HCT116 (cell line): ENCODE data around the gene FSIP1. TPM values are rescaled to one million over a fixed set of nuclear protein-coding genes. Genes with fewer than 3 reads are reported as not detected.
A peak's percentile ranks its signal among the peaks of the same experiment; 100 is the strongest.

ENCODE experiments used
- ATAC-seq: fragments of 200-7000 bp; cut with Tn5 transposase; 2 replicates; pipeline ENCODE4 v1.9.1; 2020; ENCODE audit warnings: mild to moderate bottlenecking, moderate library complexity
- BruUV-seq: library from RNA; stranded (reverse); fragments of 400-500 nt; replicated peaks from 2 replicates; lab custom pipeline; 2021; lab: Mats Ljungman, UMichigan
- CTCF ChIA-PET: fragments of 300-600 bp; sonication (Branson Sonifier 250); formaldehyde crosslinking; loops from one replicate; lab custom pipeline; 2021; ENCODE audit warnings: antibody characterized with exemption; lab: Charles Lee
- POLR2A ChIA-PET: fragments of 300-600, 350-600 bp; sonication (Branson Sonifier 250); formaldehyde crosslinking; loops from one replicate; lab custom pipeline; 2021; ENCODE audit warnings: antibody characterized with exemption; lab: Charles Lee
- RAD21 ChIA-PET, 2 experiments: fragments of 300-600 bp; sonication (Branson Sonifier 250); formaldehyde crosslinking; loops; one replicate each; lab custom pipeline; 2023; ENCODE audit warnings: low total read pairs in 2 of 2; ENCODE audit not compliant: uncharacterized antibody in 2 of 2, unreplicated experiment in 2 of 2, low non-redundant PET in 1 of 2; lab: Charles Lee
- DNase-seq: peaks from one replicate; pipeline ENCODE4 v3.0.0-alpha.2; 2010; ENCODE audit warnings: low read depth, low spot score
- H2AFZ ChIP-seq: fragments of 200-600 bp; shearing (Covaris generic), sonication (generic); 2 replicates; pipeline ENCODE4 v1.6.1; 2017; ENCODE audit warnings: low read depth, mixed run types, mixed read lengths, antibody characterized with exemption, low read length; ENCODE audit not compliant: poor library complexity, severe bottlenecking
- H3K27ac ChIP-seq: 2 replicates; pipeline ENCODE4 v1.5.1; 2012; ENCODE audit warnings: low read depth, low read length
- H3K27me3 ChIP-seq: fragments of 200-600 bp; sonication (generic); 2 replicates; pipeline ENCODE4 v1.6.1; 2016; ENCODE audit warnings: mixed run types, low read length, mixed read lengths; ENCODE audit not compliant: insufficient read depth
- H3K36me3 ChIP-seq, 2 experiments: fragments of 200-500 bp in 1 of 2; fragments of 200-600 bp in 1 of 2; sonication (Bioruptor generic) in 1 of 2; sonication (generic) in 1 of 2; 2 replicates each; pipeline versions ENCODE4 v1.5.1 to v1.6.1; 2014 to 2016; ENCODE audit warnings: low read length in 2 of 2, inconsistent platforms in 1 of 2, mixed read lengths in 1 of 2, mixed run types in 1 of 2; ENCODE audit not compliant: insufficient read depth in 2 of 2, control insufficient read depth in 1 of 2
- H3K4me1 ChIP-seq, 2 experiments: fragments of 200-600 bp in 1 of 2; sonication (generic) in 1 of 2; 2 replicates each; pipeline versions ENCODE4 v1.5.1 to v1.6.1; 2012 to 2017; ENCODE audit warnings: low read length in 2 of 2, inconsistent platforms in 1 of 2, mild to moderate bottlenecking in 1 of 2, mixed read lengths in 1 of 2, mixed run types in 1 of 2, moderate library complexity in 1 of 2; ENCODE audit not compliant: insufficient read depth in 2 of 2, control insufficient read depth in 1 of 2
- H3K4me2 ChIP-seq: fragments of 200-600 bp; sonication (generic); 2 replicates; pipeline ENCODE4 v1.6.1; 2017; ENCODE audit warnings: mixed run types, low read length, mixed read lengths
- H3K4me3 ChIP-seq, 2 experiments: fragments of 200-600 bp in 1 of 2; sonication (generic) in 1 of 2; replicated peaks in 1 of 2; 2 replicates each; pipeline ENCODE4 v1.5.1; 2011 to 2016; ENCODE audit warnings: low read length in 2 of 2, control low read depth in 1 of 2, low read depth in 1 of 2, mild to moderate bottlenecking in 1 of 2, mixed read lengths in 1 of 2, mixed run types in 1 of 2
- H3K79me2 ChIP-seq: fragments of 200-600 bp; sonication (generic); 2 replicates; pipeline ENCODE4 v1.6.1; 2017; ENCODE audit warnings: mild to moderate bottlenecking, mixed run types, low read length, moderate library complexity, mixed read lengths; ENCODE audit not compliant: insufficient read depth
- H3K9ac ChIP-seq: fragments of 200-600 bp; sonication (generic); 2 replicates; pipeline ENCODE4 v1.6.1; 2016; ENCODE audit warnings: low read length, mixed read lengths
- H3K9me2 ChIP-seq: fragments of 200-600 bp; sonication (generic), shearing (Covaris generic); 2 replicates; pipeline ENCODE4 v1.6.1; 2017; ENCODE audit warnings: mixed run types, mild to moderate bottlenecking, moderate library complexity; ENCODE audit not compliant: insufficient read depth
- H3K9me3 ChIP-seq, 2 experiments: fragments of 200-500 bp in 1 of 2; fragments of 200-600 bp in 1 of 2; sonication (Bioruptor generic) in 1 of 2; sonication (generic) in 1 of 2; 2 replicates each; pipeline ENCODE4 v1.6.1; 2014 to 2017; ENCODE audit warnings: low read length in 2 of 2, mixed read lengths in 2 of 2, inconsistent platforms in 1 of 2, low read depth in 1 of 2, mild to moderate bottlenecking in 1 of 2, mixed run types in 1 of 2, moderate library complexity in 1 of 2; ENCODE audit not compliant: control insufficient read depth in 1 of 2, insufficient read depth in 1 of 2
- H4K20me1 ChIP-seq: fragments of 200-600 bp; sonication (generic), shearing (Covaris generic); 2 replicates; pipeline ENCODE4 v1.6.1; 2017; ENCODE audit warnings: mixed run types, mild to moderate bottlenecking, moderate library complexity; ENCODE audit not compliant: insufficient read depth
- CBX3 ChIP-seq: IDR thresholded peaks from 2 replicates; pipeline ENCODE4 v1.6.1; 2012; ENCODE audit warnings: low read depth
- CTCF ChIP-seq, 3 experiments: fragments of 200-600 bp in 1 of 3; sonication (generic) in 1 of 3; IDR thresholded peaks in 2 of 3; conservative IDR thresholded peaks in 1 of 3; 2 replicates each; pipeline ENCODE4 v1.5.1; 2012 to 2017; ENCODE audit warnings: low read depth in 2 of 3, low read length in 2 of 3, antibody characterized with exemption in 1 of 3, borderline replicate concordance in 1 of 3, control low read depth in 1 of 3, mild to moderate bottlenecking in 1 of 3, mixed read lengths in 1 of 3, mixed run types in 1 of 3, moderate library complexity in 1 of 3; ENCODE audit not compliant: insufficient read depth in 1 of 3
- POLR2AphosphoS5 ChIP-seq: IDR thresholded peaks from 2 replicates; pipeline ENCODE4 v1.6.1; 2011; ENCODE audit warnings: mild to moderate bottlenecking, low read depth, low read length, moderate library complexity
- RAD21 ChIP-seq: IDR thresholded peaks from 2 replicates; pipeline ENCODE4 v1.6.1; 2012; ENCODE audit warnings: low read depth, mild to moderate bottlenecking
- SIN3A ChIP-seq: IDR thresholded peaks from 2 replicates; pipeline ENCODE4 v1.6.1; 2012; ENCODE audit warnings: low read depth
- SRF ChIP-seq: IDR thresholded peaks from 2 replicates; pipeline ENCODE4 v1.6.1; 2012; ENCODE audit warnings: low read depth
- TCF7L2 ChIP-seq: IDR thresholded peaks from 2 replicates; pipeline ENCODE4 v1.7.0; 2011; ENCODE audit warnings: borderline replicate concordance, inconsistent platforms; ENCODE audit not compliant: insufficient read depth, insufficient read length; ENCODE audit errors: extremely low read depth
- ZFX ChIP-seq: fragments of 450-650 bp; IDR thresholded peaks from 2 replicates; pipeline ENCODE4 v1.6.1; 2017
- intact Hi-C: fragments of 100-400 bp; cut with micrococcal nuclease; formaldehyde crosslinking; loops from 2 replicates; pipeline ENCODE4 v1.10.0; 2022
- total RNA-seq: library from RNA; stranded (reverse); gene quantifications from one replicate; pipeline ENCODE4 v1.2.1, GENCODE V29; 2021; ENCODE audit not compliant: unreplicated experiment
- TF ChIP-seq, protein P1 (sequence below): IDR thresholded peaks from 2 replicates; pipeline ENCODE4 v1.6.1; 2011; ENCODE audit warnings: mild to moderate bottlenecking, low read length, moderate library complexity; ENCODE audit not compliant: insufficient replicate concordance; ENCODE audit errors: extremely low read depth
- TF ChIP-seq, protein P2 (sequence below): IDR thresholded peaks from 2 replicates; pipeline ENCODE4 v1.6.1; 2012
- TF ChIP-seq, protein P3 (sequence below): IDR thresholded peaks from 2 replicates; pipeline ENCODE4 v1.6.1; 2012

FSIP1 gene
- total RNA-seq, 1 experiment from 2014 or later = 0.42 TPM

DNA sequence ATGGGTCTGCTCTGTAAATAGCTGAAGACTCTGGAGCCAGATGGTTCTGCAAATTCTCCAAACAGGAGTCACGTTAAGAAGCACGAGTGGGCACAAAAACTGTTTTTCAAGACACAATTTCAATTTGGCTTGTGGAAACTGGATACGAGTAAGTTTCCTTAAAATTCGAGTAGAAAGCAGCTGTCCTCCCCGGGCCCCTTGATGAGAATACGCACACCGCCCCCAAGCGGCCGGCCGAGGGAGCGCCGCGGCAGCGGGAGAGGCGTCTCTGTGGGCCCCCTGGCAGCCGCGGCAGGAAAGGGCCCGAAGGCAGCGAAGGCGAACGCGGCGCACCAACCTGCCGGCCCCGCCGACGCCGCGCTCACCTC lies 202.5 kb downstream of the FSIP1 start:
- H3K36me3 ChIP-seq = peaks cover 0 to 8% of the 10 kb centered on the region in 2 experiments; a peak in 1 of 4 replicates
- DNase-seq (peak; percentile 63), ATAC-seq (peak; percentile 75)
- POLR2A ChIA-PET = interaction anchor here (1.1 to 1.8 kb wide), 3 partner anchors 9 to 408 kb away, joined by 4 to 11 read pairs (median 4); no protein-coding TSS in a partner anchor
- peak overlapping the region; percentile 64 to 68 for H3K4me3 ChIP-seq
- BruUV-seq = no TSS peak
- H3K27me3 ChIP-seq = no peaks in the 10 kb centered on the region
- TF ChIP-seq, protein P1, sequence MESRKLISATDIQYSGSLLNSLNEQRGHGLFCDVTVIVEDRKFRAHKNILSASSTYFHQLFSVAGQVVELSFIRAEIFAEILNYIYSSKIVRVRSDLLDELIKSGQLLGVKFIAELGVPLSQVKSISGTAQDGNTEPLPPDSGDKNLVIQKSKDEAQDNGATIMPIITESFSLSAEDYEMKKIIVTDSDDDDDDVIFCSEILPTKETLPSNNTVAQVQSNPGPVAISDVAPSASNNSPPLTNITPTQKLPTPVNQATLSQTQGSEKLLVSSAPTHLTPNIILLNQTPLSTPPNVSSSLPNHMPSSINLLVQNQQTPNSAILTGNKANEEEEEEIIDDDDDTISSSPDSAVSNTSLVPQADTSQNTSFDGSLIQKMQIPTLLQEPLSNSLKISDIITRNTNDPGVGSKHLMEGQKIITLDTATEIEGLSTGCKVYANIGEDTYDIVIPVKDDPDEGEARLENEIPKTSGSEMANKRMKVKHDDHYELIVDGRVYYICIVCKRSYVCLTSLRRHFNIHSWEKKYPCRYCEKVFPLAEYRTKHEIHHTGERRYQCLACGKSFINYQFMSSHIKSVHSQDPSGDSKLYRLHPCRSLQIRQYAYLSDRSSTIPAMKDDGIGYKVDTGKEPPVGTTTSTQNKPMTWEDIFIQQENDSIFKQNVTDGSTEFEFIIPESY = no peak
- TF ChIP-seq CBX3 = 0 out of 2 replicates have a peak, but pooled peaks have one; percentile 40
- peak; percentile 77 for TF ChIP-seq RAD21
- TF ChIP-seq SIN3A = no peak
- peak; percentile 90 to 97 (median 94) for TF ChIP-seq CTCF (IDR thresholded peaks at IDR 0.05 in 2 of 3, conservative IDR thresholded peaks at IDR 0.05 in 1 of 3; ENCODE audit: borderline replicate concordance in 1 of 3, insufficient read depth in 1 of 3, low read depth in 2 of 3, low read length in 2 of 3)
- TF ChIP-seq TCF7L2 = peak; percentile 12
- TF ChIP-seq, protein P2, sequence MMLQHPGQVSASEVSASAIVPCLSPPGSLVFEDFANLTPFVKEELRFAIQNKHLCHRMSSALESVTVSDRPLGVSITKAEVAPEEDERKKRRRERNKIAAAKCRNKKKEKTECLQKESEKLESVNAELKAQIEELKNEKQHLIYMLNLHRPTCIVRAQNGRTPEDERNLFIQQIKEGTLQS = no peak
- TF ChIP-seq POLR2AphosphoS5 = no peak
- 0 out of 2 replicates have a peak, but pooled peaks have one; percentile 6 for TF ChIP-seq SRF
- TF ChIP-seq, protein P3, sequence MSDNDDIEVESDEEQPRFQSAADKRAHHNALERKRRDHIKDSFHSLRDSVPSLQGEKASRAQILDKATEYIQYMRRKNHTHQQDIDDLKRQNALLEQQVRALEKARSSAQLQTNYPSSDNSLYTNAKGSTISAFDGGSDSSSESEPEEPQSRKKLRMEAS = no peak
- no peak for TF ChIP-seq ZFX
- no peaks in the 10 kb centered on the region for H3K79me2 ChIP-seq
- H3K9me2 ChIP-seq = no peaks in the 10 kb centered on the region
- RAD21 ChIA-PET = interaction anchor here (0.8 to 2.2 kb wide), 5 partner anchors 177 to 449 kb away, joined by 3 to 13 read pairs (median 4); no protein-coding TSS in a partner anchor
- H3K4me1 ChIP-seq = peaks cover 11 to 29% of the 10 kb centered on the region in 2 experiments
- CTCF ChIA-PET = interaction anchor here (0.7 to 5.5 kb wide), 27 partner anchors 10 to 875 kb away, joined by 3 to 52 read pairs (median 3); no protein-coding TSS in a partner anchor
- peak overlapping the region; percentile 91 for H3K4me2 ChIP-seq
- peak overlapping the region; percentile 58 for H2AFZ ChIP-seq
- intact Hi-C loops = loop anchor here (1.0 to 2.0 kb wide), 5 partner anchors 177 to 873 kb away; no protein-coding TSS in a partner anchor
- H3K9me3 ChIP-seq = no peaks in the 10 kb centered on the region
- H4K20me1 ChIP-seq = no peaks in the 10 kb centered on the region
- peak overlapping the region; percentile 55 for H3K9ac ChIP-seq
- no peak overlapping the region; the same call in 1 of the 2 replicates for H3K27ac ChIP-seq
